Smooth muscle cell of the brain vasculature (primary cell): Measurements from ENCODE around the gene TOR4A.
"Not testable (repeated sequence)": the region's sequence is repeated elsewhere in the genome, so short reads cannot be mapped to it uniquely, and the experiment has no call there.

ENCODE experiments used
- DNase-seq: peaks from one replicate; pipeline ENCODE4 v3.0.0-alpha.2; 2012; ENCODE audit warnings: low read depth, low spot score

TOR4A gene

GRCh38 chr9:137317718-137318511, 40.4 kb downstream of the TOR4A start:
- no peak for DNase-seq

DNA sequence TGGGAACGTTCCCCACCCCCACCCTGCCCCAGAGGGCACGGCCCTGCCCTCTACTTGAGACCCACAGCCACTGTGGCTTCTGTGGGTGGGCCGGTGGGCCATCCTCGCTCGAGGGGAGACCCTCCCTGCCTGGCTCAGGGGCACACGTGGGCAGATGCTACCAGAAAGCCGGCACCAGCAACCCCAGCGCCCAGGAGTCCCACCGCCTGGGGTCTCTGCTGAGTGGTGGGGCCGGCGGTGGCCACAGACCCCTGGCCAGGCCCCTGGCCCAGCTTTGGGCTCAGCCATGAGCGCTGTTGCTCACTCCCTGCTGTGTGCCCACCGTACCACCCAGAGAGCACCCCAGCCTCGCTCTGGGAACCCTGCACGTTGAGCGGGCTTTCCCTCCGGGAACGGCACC, 41.1 kb downstream of the TOR4A start:
- no peak for DNase-seq

GRCh38 chr9:137319011-137319738, 41.6 kb downstream of the TOR4A start:
- DNase-seq, result no peak

DNA sequence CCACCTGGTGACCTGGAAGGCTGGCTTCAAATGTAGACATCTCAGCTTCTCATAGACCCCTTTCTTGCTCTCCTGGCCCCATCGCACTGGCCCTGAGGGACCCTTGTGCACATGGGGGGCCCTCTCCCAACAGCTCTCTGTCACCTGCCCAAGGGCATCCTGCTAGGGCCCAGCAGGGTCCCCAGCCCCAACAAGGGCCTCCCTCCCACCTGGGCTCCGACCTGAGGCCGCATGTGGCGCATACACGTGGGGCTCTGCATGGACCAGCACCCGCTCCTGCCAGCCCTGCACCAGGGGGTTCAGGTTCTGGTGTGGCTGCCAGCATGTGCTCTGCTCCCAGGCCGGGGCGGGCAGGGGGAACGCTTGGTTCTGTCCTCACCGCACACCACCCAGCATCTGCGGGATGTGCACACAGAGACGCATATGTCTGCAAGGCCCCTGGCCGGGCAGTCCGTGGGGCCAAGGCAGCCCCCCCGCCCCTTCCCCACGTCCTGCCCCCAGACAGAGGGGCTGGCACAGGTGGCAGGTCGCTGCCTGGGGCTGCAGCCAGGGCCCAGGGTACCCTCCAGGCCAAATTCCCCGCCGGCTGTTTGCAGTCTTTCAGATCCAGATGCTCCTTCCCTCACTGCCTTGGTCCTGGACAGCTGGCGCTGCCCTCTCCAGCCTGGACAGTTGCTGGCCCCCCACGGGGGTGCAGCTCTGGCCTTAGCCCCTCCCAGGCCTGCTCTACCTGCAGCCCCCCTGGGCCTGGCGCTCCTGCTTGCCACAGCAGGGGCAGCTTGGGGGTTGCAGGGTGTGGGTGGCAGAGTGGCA, 42.4 kb downstream of the TOR4A start:
- DNase-seq, result no peak

GRCh38 chr9:137320555-137321384, 43.2 kb downstream of the TOR4A start:
- DNase-seq, result no peak

GRCh38 chr9:137321726-137322361, 44.3 kb downstream of the TOR4A start:
- DNase-seq, result no peak

DNA sequence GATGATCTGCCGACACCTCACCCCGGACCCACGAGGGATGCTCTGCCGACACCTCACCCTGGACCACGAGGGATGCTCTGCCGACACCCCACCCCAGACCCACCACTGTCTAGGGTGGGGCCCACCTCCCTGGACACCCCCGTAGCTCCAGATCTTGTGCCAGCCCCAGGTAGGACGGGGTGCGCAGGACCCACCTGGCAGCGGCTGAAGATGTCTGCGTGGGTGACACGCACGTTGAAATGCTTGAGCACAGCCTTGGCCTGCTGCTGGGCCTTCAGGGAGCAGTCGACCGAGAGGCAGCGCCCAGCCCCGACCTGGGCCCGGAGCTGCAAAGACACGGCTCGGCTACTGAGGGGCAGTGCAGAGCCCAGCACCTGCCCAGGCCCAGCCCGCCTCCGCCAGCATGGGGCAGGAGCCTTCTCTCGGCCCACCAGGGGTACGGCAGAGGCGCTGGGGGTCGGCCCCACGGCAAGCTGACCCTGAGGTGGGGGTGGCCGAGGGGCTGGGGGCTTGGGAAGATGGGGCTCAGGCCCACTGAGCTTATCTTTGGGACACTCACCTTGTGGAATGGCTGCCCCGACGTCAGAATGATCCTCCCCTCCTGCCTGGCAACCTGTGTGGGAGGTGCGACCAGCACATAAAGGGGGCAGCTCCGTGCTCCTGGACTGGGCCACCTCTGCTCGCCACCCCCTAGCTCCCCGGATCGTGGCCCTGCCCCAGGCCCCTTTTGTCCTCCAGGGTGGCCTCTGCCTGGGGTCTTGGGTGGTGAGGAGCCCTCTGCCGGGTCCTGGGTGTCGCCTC, 46.2 kb downstream of the TOR4A start:
- DNase-seq, result no peak

GRCh38 chr9:137325124-137325523, 47.6 kb downstream of the TOR4A start:
- DNase-seq, result no peak

DNA sequence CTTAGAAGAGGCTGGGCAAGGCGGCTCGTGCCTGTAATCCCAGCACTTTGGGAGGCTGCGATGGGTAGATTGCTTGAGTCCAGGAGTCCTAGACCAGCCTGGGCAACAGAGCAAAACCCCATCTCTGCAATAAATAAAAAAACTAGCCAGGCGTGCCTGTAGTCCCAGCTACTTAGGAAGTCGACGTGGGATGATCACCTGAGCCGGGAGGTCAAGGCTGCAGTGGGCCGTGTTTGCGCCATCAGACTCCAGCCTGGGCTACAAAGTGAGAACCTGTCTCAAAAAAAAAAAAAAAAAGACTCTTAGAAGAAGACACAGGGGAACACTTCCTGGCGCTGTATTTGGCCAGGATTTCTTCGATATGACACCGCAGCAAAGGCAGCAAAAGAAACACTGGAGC, 48.3 kb downstream of the TOR4A start:
- no peak for DNase-seq

DNA sequence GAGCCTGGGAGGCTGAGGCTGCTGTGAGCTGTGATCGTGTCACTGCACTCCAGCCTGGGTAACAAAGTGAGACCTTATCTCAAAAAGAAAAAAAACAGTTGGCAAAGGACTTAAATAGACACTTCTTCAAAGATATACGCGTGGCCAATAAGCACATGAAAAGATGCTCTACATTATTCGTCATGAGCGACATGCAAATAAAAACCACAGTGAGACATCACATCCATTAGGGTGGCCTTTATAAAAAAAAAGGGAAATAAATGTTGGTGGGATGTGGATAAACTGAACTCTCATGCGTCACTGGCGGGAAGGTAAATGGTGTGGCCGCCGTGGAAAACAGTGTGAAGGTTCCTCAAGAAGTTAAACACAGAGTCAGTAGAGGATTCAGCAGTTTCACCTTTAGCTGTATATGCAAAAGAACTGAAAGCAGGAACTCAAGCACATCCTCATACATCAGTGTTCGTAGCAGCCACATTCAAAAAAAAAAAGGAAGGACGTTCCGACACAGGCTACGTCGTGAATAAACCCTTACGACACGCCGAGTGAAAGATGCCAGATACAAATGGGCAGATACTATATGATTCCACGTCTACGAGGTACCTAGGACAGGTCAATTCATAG, 49.0 kb downstream of the TOR4A start:
- DNase-seq, result no peak

- not testable (repeated sequence) for DNase-seq
Observed at GRCh38 chr9:137327641-137328550, 50.4 kb downstream of the TOR4A start.

GRCh38 chr9:137329590-137329989, 52.1 kb downstream of the TOR4A start:
- DNase-seq, result not testable (repeated sequence)

GRCh38 chr9:137330689-137331088, 53.2 kb downstream of the TOR4A start:
- DNase-seq, result no peak

DNA sequence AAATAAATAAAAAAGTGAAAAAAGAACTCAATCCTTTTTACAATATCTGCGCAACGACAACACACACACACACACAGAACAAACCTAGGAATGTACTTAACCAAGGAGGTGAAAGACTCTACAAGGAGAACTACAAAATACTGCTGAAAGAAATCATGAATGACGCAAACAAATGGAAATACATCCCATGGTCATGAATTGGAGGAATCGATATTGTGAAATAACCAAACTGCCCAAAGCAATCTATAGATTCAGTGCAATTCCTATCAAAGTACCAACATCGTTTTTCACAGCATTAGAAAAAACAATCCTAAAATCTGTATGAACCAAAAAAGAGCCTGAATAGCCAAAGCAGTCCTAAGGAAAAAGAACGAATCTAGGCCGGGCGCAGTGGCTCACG, 54.4 kb downstream of the TOR4A start:
- DNase-seq, result no peak
